NCI-H2081 (cell line): Measurements from ENCODE around the gene DNAAF8.
A peak's percentile ranks its signal among the peaks of the same experiment; 100 is the strongest.
"Not testable (repeated sequence)": the region's sequence is repeated elsewhere in the genome, so short reads cannot be mapped to it uniquely, and the experiment has no call there.

Experiments
- DNase-seq, 2 experiments: peaks; one replicate each; lab custom pipeline; 2025; lab: John Stamatoyannopoulos, UW

DNAAF8 gene

DNA sequence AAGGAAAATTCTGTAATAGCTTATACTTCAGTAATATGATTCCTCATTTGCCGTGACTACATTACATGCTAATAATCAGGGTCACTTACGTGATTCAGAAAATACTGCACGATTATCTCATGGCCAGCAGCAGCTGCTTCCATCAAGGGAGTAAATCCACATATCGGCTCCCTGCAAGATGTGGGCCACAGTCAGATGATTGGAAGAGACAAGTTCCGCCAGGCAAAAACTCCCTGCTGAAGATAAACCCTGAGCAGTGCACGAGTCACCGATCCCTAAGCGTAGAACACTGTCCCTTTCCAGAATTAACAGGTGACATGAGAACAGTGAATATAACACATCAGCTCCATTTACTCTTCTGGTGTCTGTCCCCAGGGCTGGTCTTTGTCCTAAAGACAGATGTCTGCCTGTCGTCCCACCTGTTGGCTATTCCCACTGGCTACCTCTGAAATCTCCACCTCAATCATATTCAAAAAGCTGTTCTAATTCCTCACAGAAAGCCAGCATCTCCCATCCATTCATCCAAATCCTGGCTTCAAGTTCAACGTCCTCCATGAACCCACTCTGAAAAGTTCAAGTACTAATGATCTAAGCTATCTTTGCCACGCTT, 9.6 kb upstream of the DNAAF8 start:
- no peak for DNase-seq

DNA sequence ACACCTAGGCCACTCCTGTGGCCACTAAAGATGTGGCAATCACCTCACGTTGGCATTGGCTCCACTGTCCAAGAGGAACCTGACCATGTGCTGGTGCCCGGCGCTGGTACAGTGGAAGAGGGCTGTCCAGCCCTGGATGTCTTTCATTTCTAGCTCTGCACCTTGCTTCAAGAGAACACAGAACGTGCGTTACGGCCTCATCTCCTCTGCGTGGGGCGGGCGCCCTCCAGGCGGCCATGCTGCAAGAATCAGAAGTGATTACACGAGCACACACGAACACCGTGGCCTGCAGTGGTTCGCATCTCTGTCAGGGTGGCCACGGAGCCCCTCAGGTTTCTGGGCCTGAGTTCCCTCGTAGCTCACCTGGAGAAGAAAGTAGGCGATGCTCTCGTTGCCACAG, 7.7 kb upstream of the DNAAF8 start:
- no peak for DNase-seq

DNA sequence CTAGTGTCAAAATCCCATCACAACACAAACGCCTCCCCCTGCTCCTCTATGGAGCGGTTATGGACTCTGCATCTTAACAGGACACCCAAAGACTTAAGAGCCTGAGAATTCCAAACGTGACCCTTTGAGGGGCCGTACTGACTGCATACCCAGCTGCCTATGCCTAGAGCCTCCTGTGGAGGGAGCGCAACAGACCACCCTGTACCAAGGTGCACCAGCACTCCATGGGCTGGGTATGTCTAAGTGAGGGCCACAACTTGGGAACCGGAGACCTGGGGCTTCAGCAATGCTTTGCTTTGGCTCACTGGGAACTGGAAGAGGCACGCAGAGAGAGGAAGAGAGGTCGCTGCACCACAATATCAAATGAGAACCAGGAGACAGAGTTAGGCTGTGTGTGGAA, 5.7 kb upstream of the DNAAF8 start:
- DNase-seq = no peak

DNA sequence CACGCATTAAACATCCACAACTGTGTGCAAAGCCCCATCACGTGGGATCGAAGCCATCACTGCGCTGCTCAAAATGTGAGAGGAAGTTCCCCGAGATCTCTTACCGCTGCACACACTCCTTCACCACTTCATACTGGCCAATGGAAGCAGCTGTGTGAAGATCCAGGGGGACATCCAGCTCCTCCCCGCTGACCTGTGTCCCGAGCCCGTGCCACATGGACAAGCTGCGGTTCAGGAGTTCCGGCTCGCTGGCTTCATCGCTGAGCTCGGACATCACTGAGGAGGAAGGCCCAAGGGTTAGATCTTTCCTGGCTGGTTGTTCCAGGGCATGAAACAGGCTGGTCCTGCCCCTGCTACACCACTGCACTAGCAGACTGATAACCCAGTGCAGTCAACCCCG, 4.5 kb upstream of the DNAAF8 start:
- no peak for DNase-seq

DNA sequence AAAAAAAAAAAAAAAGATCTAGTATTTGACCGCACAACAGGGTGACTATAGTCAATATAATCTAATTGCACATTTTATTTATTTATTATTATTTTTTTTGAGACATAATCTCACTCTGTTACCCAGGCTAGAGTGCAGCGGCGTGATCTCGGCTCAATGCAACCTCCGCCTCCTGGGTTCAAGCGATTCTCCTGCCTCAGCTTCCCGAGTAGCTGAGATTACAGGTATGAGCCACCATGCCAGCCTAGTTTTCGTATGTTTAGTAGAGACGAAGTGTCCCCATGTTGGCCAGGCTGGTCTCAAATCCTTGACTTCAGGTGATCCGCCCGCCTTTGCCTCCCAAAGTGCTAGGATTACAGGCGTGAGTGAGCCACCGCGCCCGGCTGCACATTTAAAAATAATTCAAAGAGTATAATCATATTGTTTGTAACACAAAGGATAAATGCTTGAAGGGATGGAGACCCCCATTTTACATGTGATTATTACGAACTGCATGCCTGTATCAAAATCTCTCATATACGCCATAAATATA, 1.1 kb upstream of the DNAAF8 start:
- no peak for DNase-seq

DNA sequence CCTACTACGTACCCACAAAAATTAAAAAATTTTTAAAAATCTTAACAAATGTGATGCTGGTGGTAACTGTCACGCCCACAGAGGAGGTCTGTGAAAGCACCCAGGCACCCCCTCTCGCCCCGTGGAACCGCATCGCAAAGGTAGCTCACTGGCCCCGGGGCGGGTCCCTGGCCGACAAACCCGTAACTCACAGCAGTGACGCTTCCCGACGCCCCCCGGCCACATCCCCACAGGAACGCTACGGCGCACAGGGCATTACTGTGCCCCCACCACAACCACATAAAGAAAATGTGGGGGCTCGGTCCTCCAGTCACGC, 632 bp upstream of the DNAAF8 start:
- peak in 1 of 2 experiments; percentile 20 for DNase-seq

DNA sequence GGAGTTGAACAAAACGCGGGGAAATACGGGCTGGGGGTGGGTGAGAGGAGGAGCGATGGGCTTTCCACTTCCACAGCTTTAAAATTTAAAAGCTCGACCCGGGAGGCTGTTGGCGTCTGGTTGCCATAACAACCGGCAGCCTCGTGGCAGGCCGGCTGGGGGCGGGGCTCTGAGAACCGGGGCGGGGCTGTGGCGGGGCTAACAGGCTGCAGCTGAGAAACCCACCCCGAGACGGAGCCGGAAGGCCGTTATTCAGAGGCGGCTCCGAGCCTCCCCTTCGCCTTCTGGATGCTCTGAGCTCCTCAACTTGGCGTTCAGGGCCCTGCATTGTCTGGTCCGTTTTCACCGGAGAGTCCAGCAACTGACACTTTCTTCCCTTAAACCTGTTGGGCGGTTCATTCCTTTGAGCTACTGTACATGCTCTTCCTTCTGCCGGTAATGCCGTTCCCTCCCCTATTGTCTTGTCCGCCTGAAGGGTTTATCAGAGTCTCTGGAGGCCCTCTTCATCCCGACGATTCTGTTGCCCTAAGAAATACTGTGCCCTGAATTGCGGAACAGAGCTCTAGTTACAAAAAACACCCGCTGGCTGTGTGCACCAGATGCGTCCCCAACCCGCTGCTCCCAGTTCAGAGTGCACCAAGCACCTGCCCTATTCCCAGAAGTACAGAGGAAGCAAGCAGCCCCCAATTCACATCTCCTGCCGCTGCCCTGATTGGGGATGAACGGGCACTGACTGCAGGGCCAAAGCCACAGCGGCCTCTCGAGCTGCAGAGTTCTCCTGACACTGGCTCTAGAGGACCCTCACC, 596 bp downstream of the DNAAF8 start:
- peak; percentile 59 to 71 for DNase-seq

DNA sequence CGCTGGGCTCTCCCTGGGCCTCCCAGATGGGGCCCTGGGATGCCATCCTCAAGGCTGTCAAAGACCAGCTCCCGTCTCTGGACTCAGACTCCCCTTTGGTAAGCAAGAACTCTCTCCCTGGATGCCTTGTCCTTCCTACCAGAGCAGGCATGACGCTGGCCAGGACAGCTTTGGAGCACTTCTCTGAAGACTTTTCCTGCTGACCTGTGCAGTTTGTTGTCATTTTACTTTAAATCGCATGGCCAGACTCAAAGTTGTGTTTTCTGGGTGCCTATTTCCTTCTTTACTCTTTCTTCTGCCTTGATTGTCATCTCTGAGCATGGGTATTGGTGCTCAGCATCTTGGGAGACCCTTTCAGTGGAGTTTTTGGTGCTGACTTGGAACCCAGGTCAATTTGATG, 2.2 kb downstream of the DNAAF8 start:
- DNase-seq = no peak

DNA sequence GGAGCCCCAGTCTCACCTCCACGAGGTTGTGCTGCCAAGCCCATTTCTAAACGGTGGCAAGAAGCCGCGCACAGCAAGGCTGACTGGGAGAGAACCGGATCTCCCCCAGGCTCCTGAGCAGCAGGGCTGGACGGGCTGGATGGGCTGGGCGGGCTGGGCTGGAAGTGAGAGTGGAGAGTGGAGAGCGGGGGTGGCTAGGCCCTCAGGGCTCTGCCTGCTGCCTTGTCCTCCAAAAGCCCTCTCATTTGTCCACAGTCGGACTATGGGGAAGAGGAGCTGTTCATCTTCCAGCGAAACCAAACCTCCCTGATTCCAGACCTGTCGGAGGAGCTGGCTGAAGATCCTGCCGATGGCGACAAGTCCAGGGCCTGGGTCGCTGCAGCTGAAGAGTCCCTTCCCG, 3.2 kb downstream of the DNAAF8 start:
- DNase-seq = no peak

DNA sequence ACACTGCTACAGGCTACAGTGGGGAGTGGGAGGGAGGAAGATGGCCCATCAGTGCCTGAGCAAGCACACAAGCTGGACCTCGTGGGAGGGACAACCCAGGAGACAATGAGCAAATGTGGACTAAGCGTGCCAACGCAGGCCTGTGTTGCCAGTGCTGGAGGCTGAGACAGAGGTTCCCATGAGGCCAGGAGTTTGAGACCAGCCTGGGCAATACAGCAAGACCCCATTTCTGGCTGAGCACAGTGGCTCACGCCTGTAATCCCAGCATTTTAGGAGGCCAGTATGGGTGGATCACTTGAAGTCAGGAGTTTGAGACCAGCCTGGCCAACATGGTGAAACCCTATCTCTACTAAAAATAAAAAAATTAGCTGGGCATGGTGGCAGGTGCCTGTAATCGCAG, 4.0 kb downstream of the DNAAF8 start:
- DNase-seq = not testable (repeated sequence)

DNA sequence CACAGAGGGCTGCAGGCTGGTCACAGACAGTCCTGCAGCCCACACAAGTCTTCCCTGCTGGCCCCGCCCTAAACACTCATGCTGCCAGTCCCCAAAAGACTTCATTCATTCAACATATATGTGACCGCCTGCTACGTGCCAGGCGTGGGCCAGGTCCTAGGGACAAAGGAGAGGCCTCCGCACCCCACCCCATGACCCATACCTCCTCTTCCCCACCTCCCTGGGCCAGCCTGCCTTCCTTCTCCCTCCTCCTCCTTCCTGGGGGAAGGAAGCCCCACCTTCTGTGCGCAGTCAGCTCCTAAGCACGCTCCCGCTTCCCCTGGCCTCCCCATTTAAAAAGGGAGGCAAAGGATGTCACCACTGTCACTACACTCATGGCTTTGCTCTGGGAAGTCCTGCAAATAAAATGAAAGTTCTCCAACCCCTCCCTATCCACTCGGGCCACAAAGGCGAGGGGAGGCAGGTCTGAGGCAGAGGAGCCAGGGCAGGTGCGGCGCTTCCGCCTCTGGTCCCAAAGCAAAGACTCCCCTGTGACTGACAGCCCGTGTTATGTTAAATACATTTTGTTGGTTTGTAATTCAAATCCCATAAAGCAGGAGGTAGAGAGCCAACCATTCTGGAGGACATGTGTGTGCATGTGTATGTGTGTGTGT, 9.0 kb downstream of the DNAAF8 start:
- DNase-seq = no peak

DNA sequence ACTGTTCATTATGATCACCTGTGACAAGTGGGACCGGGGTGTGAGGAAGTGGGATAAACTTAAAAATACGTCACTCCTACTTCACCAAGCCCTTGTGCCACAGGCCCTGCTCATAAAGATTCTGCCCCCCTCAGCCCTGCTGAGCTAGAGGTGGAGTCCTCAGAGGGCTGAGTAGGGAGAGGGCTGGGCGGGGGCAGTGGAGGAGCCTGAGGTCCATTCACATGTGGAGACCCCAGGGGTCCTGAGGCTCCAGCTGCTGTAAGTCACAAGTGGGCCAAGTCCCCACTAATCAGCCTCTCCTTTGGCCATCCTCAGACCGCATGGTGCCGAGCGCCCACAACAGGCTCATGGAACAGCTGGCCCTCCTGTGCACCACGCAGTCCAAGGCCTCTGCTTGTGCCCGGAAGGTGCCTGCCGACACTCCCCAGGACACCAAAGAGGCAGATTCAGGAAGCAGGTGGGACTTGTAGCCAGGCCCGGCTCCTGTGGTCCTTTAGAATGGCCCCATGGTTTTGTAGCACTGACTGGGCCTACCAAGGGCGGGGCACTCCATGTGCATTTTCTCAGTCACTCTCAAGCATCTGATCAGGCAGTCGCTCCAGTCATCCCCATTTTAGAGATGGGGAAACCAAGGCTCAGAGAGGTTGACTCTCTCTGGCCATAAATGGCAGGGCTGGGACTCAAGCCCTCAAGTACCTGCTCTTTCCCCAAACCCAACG, 10.4 kb downstream of the DNAAF8 start:
- no peak for DNase-seq

DNA sequence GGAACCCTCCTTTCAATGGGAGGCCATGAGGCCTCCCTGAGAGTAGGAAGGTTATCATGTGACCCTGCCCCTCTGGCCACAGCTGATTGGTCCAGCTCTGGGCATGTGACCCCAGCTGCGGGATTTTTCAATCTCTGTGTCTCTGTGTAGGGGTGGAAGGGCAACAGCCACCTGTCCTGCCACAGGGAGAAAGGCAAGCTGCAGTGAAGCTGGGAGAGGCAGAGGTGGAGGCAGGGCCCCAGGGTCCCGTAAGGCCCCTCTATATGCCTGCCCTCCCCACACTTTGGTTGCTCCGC, 10.9 kb downstream of the DNAAF8 start:
- no peak for DNase-seq

DNA sequence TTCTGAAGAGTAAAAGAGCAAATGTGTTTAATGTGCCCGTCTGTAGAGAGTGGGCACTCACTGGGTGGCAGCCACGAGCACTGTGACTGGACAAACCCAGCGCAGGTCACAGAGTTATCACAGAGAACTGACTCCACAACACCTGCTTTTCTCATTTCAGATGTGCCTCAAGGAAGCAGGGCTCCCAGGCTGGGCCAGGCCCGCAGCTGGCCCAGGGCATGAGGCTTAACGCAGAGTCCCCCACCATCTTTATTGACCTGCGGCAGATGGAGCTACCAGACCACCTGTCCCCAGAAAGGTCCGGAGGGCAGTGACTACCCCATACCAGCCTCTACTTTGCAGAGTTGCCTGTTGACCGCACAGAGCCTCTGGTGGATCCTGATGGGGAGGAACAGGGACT, 11.9 kb downstream of the DNAAF8 start:
- DNase-seq = no peak

DNA sequence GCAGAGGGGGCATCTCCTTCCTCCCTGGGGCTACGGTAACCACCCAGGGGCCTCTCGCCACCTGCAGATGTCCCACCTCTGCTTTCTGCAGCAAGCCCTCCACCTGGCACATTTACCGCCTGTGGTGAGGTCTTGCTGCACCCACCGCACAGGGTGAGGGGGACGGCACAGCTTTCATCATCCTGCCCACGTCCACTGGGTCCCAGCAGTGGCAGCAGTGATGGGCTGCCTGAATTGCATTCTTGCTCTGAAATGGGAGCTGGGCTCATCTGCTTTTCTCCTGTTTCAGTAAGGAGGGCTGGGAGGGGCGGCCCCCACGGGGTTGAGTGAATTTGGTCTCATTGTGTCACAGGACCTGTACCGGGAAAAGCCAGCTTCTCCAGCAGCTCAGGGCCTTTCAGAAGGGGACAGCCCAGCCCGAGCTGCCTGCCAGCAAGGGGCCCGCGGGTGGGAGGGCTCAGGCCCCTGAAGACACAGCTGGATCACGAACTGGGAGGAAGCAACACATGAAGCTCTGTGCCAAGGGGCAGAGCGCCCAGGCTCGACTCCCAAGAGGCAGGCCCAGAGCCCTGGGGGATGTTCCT, 12.7 kb downstream of the DNAAF8 start:
- no peak for DNase-seq

DNA sequence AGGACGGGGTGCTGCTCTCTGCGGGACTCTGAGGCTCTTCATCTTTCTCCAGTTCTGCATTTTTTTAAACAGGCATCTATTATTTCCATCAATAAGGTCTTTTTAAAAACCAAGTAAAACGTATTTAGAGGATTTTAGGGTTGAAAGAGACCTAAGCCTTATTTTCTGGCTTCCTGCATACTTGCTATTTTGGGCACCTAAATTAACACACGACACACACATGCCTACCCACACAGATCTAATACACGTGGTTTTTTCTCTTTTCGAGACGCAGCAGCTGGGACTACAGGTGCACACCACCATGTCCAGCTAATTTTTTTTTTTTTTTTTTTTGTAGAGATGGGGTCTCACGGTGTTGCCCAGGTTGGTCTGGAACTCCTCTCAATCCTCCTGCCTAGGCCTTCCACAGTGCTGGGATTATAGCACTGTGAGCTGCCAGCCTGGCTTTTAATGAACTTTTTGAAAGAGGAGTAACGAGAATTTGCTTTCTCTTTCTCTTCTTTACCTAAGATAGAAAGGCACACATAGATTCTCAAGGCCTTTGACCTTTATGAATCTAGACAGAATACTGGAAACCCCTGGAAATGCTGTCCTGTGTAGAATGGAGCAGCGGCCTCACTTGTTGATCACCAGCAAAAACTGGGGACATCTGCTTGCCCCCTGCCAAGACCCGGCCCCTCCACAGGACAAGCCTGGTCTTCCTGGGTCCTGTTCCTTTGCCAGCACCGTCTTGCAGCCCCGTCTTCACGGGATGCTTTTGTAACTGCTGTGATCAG, 13.8 kb downstream of the DNAAF8 start:
- no peak for DNase-seq

DNA sequence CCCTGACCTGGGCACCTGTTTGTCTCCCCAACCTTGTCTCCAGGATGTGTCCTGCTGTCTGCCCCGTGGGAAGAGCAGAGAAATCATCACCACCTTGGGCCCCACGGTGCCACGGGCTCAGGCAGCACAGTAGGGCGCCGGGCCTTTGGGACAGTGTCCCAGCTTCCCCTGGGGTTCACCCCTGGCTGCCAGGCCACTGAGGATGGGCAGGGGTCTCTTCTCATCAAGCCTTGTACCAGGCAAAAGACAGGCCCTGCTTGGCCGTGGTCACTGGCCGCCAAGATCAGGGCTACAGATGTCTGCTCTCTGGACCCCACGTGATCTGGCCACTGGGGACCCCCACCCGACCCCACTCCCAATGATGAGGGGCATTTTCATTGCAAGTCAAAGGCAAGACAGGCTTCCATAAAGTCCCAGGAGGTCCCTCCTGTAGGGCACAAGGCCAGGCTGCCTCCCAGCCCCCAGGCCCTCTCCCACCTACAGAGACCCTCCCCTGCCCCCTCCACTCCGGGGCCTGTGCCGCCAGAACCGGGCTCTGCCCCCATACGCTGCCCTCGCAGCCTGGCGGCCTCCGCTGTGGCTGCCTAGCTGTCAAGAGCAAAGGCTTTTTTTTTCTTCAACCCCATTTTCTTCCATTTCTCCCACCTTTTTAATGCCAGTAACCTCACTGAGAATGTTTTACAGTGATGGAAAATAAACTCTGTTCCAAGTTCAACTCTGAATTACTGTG, 14.5 kb downstream of the DNAAF8 start:
- no peak for DNase-seq

DNA sequence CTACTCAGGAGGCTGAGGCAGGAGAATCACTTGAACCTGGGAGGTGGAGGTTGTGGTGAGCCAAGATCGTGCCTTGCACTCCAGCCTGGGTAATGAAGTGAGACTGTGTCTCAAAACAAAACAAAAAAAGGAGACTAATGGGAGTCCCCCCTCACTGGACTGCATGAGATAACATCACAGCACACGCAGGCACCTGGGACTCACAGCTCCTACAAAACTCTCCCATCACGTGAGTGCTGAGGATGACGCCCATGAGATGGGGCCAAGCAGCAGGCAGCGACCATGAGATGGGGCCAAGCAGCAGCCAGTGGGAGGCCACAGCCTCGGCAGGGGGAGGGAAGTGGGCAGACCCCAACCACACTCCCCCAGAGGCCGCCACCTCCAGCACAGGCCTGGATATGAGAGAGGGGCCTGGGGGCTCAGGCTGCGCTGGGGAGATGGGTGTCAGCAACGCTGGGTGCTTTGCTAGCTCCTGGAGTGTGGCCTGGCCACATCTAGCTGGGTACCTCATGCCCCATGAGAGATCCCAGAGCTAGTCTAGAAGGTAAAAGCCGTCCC, 15.4 kb downstream of the DNAAF8 start:
- no peak for DNase-seq

DNA sequence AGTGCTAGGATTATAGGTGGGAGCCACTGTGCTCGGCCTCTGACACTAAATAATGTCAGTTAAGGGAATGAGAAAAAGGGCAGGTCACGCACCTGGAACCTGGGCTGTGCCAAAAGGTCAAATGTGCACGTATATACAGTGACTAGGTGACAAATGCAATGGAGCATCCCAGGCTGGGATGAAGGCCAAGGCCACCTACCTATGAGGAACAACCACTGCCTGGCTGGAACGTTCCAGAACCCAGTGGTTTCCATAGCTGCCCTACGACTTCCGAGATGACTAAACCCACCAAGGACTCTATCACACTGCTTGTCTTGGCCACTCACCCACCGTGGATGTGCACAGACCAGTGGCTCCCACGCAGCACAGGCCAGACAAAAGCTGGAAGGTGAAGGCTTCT, 16.6 kb downstream of the DNAAF8 start:
- DNase-seq = no peak

DNA sequence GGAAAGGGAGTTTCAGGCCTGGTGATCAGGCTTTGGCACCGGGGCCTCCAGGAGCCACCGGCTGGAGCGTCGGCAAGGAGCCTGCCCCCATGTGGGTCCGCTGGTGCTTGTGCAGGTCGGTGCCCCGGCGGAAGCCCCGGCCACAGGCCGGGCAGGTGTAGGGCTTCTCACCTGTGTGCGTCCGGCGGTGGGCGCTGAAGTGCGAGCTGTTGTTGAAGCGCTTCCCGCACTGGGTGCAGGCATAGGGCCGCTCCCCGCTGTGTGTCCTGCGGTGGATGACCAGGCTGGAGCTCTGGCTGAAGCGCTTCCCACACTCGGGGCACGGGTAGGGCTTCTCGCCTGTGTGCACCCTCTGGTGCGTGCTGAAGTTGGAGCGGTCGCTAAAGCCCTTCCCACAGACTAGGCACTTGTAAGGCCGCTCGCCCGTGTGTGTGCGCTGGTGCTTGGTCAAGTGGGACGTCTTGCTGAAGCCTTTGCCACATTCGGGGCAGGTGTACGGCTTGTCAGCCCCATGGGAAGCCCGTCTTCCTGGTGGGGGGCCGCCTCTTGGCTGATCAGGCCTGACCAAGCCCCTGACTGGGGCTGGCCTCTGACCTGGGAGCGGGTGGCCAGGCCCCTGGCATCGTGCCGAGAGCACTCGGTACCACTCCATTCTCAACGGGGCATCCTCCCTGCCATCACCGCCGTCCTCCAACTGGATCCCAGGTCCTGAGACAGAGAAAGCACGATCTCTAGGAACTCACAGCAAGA, 18.2 kb downstream of the DNAAF8 start:
- DNase-seq = no peak
